ENCODE measurements around the gene PLXNA4. TPM values are rescaled to one million over a fixed set of nuclear protein-coding genes. Genes with fewer than 3 reads are reported as not detected.

PLXNA4 gene
- polyA plus RNA-seq, 2 of the 4 experiments (the other 2 are of a cell fraction), result 0.12 to 0.34 TPM

- POLR2A ChIA-PET, result no interaction called here
Measured at GRCh38 chr7:132519936-132520335, 56.3 kb downstream of the PLXNA4 start.

GRCh38 chr7:132518839-132519173 is 57.5 kb downstream of the PLXNA4 start:
- Histone ChIP-seq H3K4me1 (no peaks in the 10 kb centered on the region), H3K4me3 (no peak overlapping the region), H3K9me3 (no peaks in the 10 kb centered on the region), H3K4me2 (no peak overlapping the region), H3K27ac (no peak overlapping the region)
- no peak for DNase-seq (ENCODE audit: low read depth in 1 of 2, low spot score in 1 of 2)
- ChIA-PET POLR2A (no interaction called here), CTCF (interaction anchor here (1.4 kb wide), 2 partner anchors 9 to 61 kb away, joined by 3 read pairs; no protein-coding TSS in a partner anchor)
- 18% methylated on average over 3 of the region's 6 CpGs for WGBS (ENCODE audit: missing lambda C conversion rate)
- TF ChIP-seq BHLHE40 (IDR thresholded peaks at IDR 0.05; ENCODE audit: low read depth, low read length) (no peak), ZC3H11A (IDR thresholded peaks at IDR 0.05) (no peak), RNF2 (IDR thresholded peaks at IDR 0.05; ENCODE audit: borderline replicate concordance, low read depth) (no peak), NR3C1 (IDR thresholded peaks at IDR 0.05) (no peak), ZFP36 (IDR thresholded peaks at IDR 0.05; ENCODE audit: borderline replicate concordance, partially characterized antibody) (no peak), ESRRA (IDR thresholded peaks at IDR 0.05; ENCODE audit: borderline replicate concordance, low read length) (no peak), CTCF (IDR thresholded peaks at IDR 0.05) (no peak), REST (IDR thresholded peaks at IDR 0.05) (no peak), BCL3 (IDR thresholded peaks at IDR 0.05) (no peak), EHF (CRISPR knock-in tag; IDR thresholded peaks at IDR 0.05) (no peak), KDM1A (IDR thresholded peaks at IDR 0.05; ENCODE audit: low read depth) (no peak), KDM5A (IDR thresholded peaks at IDR 0.05) (no peak), ZSCAN20 (CRISPR knock-in tag; IDR thresholded peaks at IDR 0.05) (no peak), RARB (CRISPR knock-in tag; IDR thresholded peaks at IDR 0.05) (no peak), POLR2A (IDR thresholded peaks at IDR 0.05; ENCODE audit: low read length) (no peak), CHD2 (IDR thresholded peaks at IDR 0.05; ENCODE audit: low read length, partially characterized antibody) (no peak), ATOH8 (CRISPR knock-in tag; IDR thresholded peaks at IDR 0.05; ENCODE audit: low read depth) (no peak), NFE2L2 (conservative IDR thresholded peaks at IDR 0.05; ENCODE audit: low read length) (no peak)
- ATAC-seq, result no peak
- FAIRE-seq, result no peak

More at GRCh38 chr7:132519936-132520335, 56.3 kb downstream of the PLXNA4 start:
- ATAC-seq, result no peak
- CTCF ChIA-PET, result interaction anchor here (0.6 to 1.4 kb wide), 4 partner anchors 15 to 60 kb away, joined by 3 read pairs; no protein-coding TSS in a partner anchor
- no peak for FAIRE-seq
- Histone ChIP-seq H3K4me2 (no peak overlapping the region), H3K9me3 (no peaks in the 10 kb centered on the region), H3K27ac (no peak overlapping the region), H3K4me1 (no peaks in the 10 kb centered on the region), H3K4me3 (no peak overlapping the region)
- DNase-seq (ENCODE audit: low read depth in 1 of 2, low spot score in 1 of 2), result no peak
- TF ChIP-seq TP53 (CRISPR knock-in tag; IDR thresholded peaks at IDR 0.05) (no peak), HMGXB4 (CRISPR knock-in tag; IDR thresholded peaks at IDR 0.05; ENCODE audit: borderline replicate concordance) (no peak), CBX8 (IDR thresholded peaks at IDR 0.05) (no peak), MAFK (IDR thresholded peaks at IDR 0.05; ENCODE audit: partially characterized antibody) (no peak), ZFP36 (IDR thresholded peaks at IDR 0.05; ENCODE audit: borderline replicate concordance, partially characterized antibody) (no peak), CEBPB (IDR thresholded peaks at IDR 0.05) (no peak), EHMT2 (IDR thresholded peaks at IDR 0.05; ENCODE audit: low read depth) (no peak), HOXB13 (CRISPR knock-in tag; IDR thresholded peaks at IDR 0.05; ENCODE audit: low read depth) (no peak), FOXS1 (CRISPR knock-in tag; IDR thresholded peaks at IDR 0.05) (no peak), BHLHE40 (IDR thresholded peaks at IDR 0.05; ENCODE audit: low read depth, low read length) (no peak), HEYL (CRISPR knock-in tag; IDR thresholded peaks at IDR 0.05) (no peak), NPAS2 (CRISPR knock-in tag; IDR thresholded peaks at IDR 0.05; ENCODE audit: borderline replicate concordance) (no peak), HOXA7 (CRISPR knock-in tag; IDR thresholded peaks at IDR 0.05) (no peak), TFCP2L1 (CRISPR knock-in tag; IDR thresholded peaks at IDR 0.05) (no peak), USF2 (IDR thresholded peaks at IDR 0.05) (no peak), KDM1A (IDR thresholded peaks at IDR 0.05; ENCODE audit: low read depth) (no peak), CHD2 (IDR thresholded peaks at IDR 0.05; ENCODE audit: low read length, partially characterized antibody) (no peak)
- 30% methylated on average over 1 of the region's 1 CpG for WGBS (ENCODE audit: missing lambda C conversion rate)

All from A549 (cell line).